ENCODE measurements around the gene ATP5PB.

- TF ChIP-seq LEF1 (IDR thresholded peaks at IDR 0.05; ENCODE audit: borderline replicate concordance): no peak
- TF ChIP-seq SP1 (IDR thresholded peaks at IDR 0.05): no peak
- no peak for TF ChIP-seq FOXA1 (IDR thresholded peaks at IDR 0.05)
Measured at GRCh38 chr1:111487133-111487532, 37.9 kb downstream of the ATP5PB start.

Data from HEK293T (cell line).